Adipocyte (in vitro differentiated cells): ENCODE measurements around the gene AZI2.
A peak's percentile ranks its signal among the peaks of the same experiment; 100 is the strongest.

ENCODE experiments used
- DNase-seq: peaks from one replicate; pipeline ENCODE4 v3.0.0-alpha.2; 2015; ENCODE audit warnings: low read depth
- H3K27me3 ChIP-seq: replicated peaks from 2 replicates; pipeline ENCODE4 v1.7.0; 2013; ENCODE audit warnings: mild to moderate bottlenecking, low read length, moderate library complexity; ENCODE audit not compliant: control insufficient read depth, insufficient read depth
- H3K36me3 ChIP-seq: 2 replicates; pipeline ENCODE4 v1.7.0; 2013; ENCODE audit warnings: low read length, mild to moderate bottlenecking, moderate library complexity; ENCODE audit not compliant: control insufficient read depth, insufficient read depth, severe bottlenecking
- H3K4me1 ChIP-seq: 2 replicates; pipeline ENCODE4 v1.7.0; 2013; ENCODE audit warnings: mild to moderate bottlenecking, low read length, moderate library complexity; ENCODE audit not compliant: control insufficient read depth, insufficient read depth
- H3K4me3 ChIP-seq: 2 replicates; pipeline ENCODE4 v1.7.0; 2013; ENCODE audit warnings: mild to moderate bottlenecking, low read length, moderate library complexity
- H3K9ac ChIP-seq: 2 replicates; pipeline ENCODE4 v1.7.0; 2013; ENCODE audit warnings: mild to moderate bottlenecking, low read length, moderate library complexity
- H3K9me3 ChIP-seq: 2 replicates; pipeline ENCODE4 v1.7.0; 2013; ENCODE audit warnings: mild to moderate bottlenecking, low read length, moderate library complexity; ENCODE audit not compliant: control insufficient read depth

Gene AZI2

GRCh38 chr3:28273837-28274236, 74.8 kb downstream of the AZI2 start:
- Histone ChIP-seq H3K27me3 (no peaks in the 10 kb centered on the region), H3K36me3 (peaks cover 22% of the 10 kb centered on the region), H3K9me3 (peaks cover 22% of the 10 kb centered on the region), H3K9ac (no peak overlapping the region), H3K4me3 (peak overlapping the region; percentile 32), H3K4me1 (peaks cover 2% of the 10 kb centered on the region)
- no peak for DNase-seq
